NT2/D1 (cell line): ENCODE results near the gene THBS2.

Experiments
- DNase-seq: peaks from one replicate; pipeline ENCODE4 v3.0.0-alpha.2; 2011; ENCODE audit warnings: low read depth, low spot score
- H3K27me3 ChIP-seq: 2 replicates; pipeline ENCODE4 v1.6.0; 2011; ENCODE audit warnings: mild to moderate bottlenecking; ENCODE audit not compliant: insufficient read length, insufficient read depth
- H3K36me3 ChIP-seq: 2 replicates; pipeline ENCODE4 v1.6.1; 2011; ENCODE audit warnings: mild to moderate bottlenecking, low read length, mixed read lengths; ENCODE audit not compliant: insufficient read depth, insufficient read length
- H3K4me1 ChIP-seq: 2 replicates; pipeline ENCODE4 v1.5.1; 2011; ENCODE audit not compliant: insufficient read depth, insufficient read length
- H3K4me3 ChIP-seq: 2 replicates; pipeline ENCODE4 v1.5.1; 2011; ENCODE audit warnings: low read depth; ENCODE audit not compliant: insufficient read length
- H3K9ac ChIP-seq: 2 replicates; pipeline ENCODE4 v1.6.0; 2011; ENCODE audit warnings: low read depth; ENCODE audit not compliant: insufficient read length
- H3K9me3 ChIP-seq: 2 replicates; pipeline ENCODE4 v1.5.1; 2011; ENCODE audit warnings: mild to moderate bottlenecking, low read length; ENCODE audit not compliant: insufficient read depth
- SUZ12 ChIP-seq: IDR thresholded peaks from 2 replicates; pipeline ENCODE4 v1.6.1; 2011; ENCODE audit not compliant: insufficient read length, insufficient read depth; ENCODE audit errors: extremely low read depth
- YY1 ChIP-seq: IDR thresholded peaks from 2 replicates; pipeline ENCODE4 v1.6.1; 2011; ENCODE audit not compliant: insufficient read length, insufficient read depth
- ZNF274 ChIP-seq: IDR thresholded peaks from 2 replicates; pipeline ENCODE4 v1.6.1; 2011; ENCODE audit warnings: mild to moderate bottlenecking, low read depth, low read length

Gene THBS2

DNA sequence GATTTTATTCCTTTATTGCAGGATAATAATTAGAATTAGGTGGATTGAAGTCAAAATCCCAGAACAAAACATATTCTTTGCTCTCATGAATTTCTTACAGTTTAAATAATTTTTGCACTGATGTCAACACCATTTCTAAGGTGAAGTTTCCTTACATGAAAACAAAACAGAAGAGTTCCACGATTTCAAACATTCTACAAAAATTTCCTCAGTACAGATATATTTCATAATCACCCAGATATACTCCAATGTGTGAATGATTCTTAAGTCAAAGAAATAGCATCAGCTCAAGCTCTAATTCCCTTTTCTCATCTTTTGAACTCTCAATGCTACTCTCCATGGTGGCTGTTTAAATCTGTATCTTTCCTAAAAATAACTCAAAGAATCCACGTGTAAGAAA lies 39.5 kb upstream of the THBS2 start:
- H3K9ac ChIP-seq: no peak overlapping the region
- no peak for DNase-seq
- H3K4me3 ChIP-seq: no peak overlapping the region
- no peaks in the 10 kb centered on the region for H3K4me1 ChIP-seq
- H3K9me3 ChIP-seq: no peaks in the 10 kb centered on the region
- no peaks in the 10 kb centered on the region for H3K36me3 ChIP-seq
- no peak for TF ChIP-seq SUZ12
- no peak for TF ChIP-seq ZNF274
- TF ChIP-seq YY1: no peak
- H3K27me3 ChIP-seq: no peaks in the 10 kb centered on the region

DNA sequence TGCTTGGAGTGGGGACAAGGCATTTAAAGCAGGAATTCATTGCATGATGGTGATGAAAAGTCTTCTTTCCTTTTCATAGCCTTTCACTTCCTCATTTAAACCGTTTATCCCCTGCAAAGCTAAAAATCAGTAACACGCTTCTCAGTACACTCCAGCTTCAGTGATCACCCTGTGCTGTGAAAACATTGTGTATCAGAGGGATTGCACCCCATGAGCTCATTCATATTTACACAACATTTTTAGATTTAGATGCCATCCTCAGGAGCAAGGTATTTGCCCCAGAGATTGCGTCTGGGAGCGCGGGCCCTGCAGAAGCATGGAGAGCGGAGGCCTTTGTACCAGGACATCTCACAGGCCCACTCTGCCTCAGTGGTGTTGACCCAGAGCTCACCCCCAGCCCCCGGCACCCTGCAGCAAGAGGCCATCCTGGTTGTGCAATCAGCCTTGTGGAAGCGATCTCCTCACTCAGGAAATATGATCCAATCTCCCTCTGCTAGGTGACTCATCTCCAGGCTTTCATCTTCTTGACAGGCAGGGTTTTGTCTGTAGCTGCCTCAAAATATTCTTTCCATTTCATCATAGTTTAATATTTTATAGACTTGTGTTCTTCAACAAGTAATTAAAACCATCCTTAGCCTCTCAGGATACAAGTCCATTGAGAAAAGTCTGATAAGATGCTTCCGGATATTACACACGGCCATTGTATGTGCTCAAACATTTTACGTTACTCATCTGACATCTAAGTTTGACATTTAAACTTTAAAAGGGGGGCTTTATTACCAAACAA lies 38.9 kb upstream of the THBS2 start:
- Histone ChIP-seq H3K9me3 (no peaks in the 10 kb centered on the region), H3K36me3 (no peaks in the 10 kb centered on the region), H3K4me1 (no peaks in the 10 kb centered on the region), H3K4me3 (no peak overlapping the region), H3K9ac (no peak overlapping the region), H3K27me3 (no peaks in the 10 kb centered on the region)
- TF ChIP-seq SUZ12 (no peak), ZNF274 (no peak), YY1 (no peak)
- no peak for DNase-seq

DNA sequence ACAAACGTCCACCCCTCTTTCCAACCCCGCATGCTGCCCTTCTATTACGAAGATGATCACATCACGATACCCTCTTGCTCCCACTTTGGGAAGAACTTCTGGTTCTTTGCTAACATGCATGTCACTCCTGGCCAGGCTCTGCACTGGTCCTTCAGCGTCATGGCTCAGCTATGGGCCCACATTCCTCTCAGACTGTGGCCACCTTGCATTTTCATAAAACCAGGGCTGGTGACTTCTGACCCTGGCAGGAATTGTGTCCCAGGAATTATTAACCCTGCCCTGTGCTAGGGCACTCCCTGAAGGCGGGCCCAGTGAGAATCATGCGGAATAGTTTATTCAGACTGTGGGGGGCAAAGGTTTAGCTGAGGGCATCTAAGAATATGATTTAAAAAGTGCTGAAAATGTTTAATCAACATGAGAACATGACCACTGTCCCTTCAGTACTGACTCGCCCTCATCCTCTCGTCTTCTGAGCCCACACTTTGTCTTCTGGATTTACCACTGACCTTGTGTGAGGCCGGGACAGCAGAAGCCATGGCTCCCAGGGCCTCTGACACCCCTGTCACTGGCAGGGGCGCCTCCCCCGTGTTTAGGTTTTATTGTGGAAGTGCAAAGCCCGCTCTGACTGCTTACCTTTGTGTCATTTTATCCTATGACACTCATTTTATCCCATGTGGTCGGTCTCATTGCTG lies 38.1 kb upstream of the THBS2 start:
- H3K9ac ChIP-seq: no peak overlapping the region
- TF ChIP-seq YY1: no peak
- no peak for TF ChIP-seq ZNF274
- TF ChIP-seq SUZ12: no peak
- no peaks in the 10 kb centered on the region for H3K27me3 ChIP-seq
- no peak overlapping the region for H3K4me3 ChIP-seq
- H3K4me1 ChIP-seq: no peaks in the 10 kb centered on the region
- no peak for DNase-seq
- H3K36me3 ChIP-seq: no peaks in the 10 kb centered on the region
- no peaks in the 10 kb centered on the region for H3K9me3 ChIP-seq

DNA sequence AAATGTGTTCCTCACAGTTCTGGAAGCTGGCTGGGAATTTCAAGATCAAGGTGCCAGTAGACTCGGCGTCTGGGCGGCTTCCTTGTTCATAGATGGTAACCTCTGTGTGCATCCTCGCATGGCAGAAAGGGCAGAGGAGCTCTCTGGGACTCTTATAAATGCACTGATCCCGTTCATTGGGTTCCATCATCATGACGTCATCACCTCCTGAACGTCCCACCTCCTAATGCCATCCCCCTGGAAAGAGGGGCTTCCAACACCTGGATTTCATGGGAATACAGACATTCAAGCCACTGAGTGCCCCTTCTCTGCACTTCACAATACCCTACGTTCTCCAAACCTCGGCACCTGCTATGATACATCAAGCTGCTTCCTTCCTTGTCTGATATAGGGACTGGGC lies 37.5 kb upstream of the THBS2 start:
- Histone ChIP-seq H3K36me3 (no peaks in the 10 kb centered on the region), H3K4me1 (no peaks in the 10 kb centered on the region), H3K9me3 (no peaks in the 10 kb centered on the region), H3K27me3 (no peaks in the 10 kb centered on the region), H3K9ac (no peak overlapping the region), H3K4me3 (no peak overlapping the region)
- TF ChIP-seq SUZ12 (no peak), YY1 (no peak), ZNF274 (no peak)
- no peak for DNase-seq

DNA sequence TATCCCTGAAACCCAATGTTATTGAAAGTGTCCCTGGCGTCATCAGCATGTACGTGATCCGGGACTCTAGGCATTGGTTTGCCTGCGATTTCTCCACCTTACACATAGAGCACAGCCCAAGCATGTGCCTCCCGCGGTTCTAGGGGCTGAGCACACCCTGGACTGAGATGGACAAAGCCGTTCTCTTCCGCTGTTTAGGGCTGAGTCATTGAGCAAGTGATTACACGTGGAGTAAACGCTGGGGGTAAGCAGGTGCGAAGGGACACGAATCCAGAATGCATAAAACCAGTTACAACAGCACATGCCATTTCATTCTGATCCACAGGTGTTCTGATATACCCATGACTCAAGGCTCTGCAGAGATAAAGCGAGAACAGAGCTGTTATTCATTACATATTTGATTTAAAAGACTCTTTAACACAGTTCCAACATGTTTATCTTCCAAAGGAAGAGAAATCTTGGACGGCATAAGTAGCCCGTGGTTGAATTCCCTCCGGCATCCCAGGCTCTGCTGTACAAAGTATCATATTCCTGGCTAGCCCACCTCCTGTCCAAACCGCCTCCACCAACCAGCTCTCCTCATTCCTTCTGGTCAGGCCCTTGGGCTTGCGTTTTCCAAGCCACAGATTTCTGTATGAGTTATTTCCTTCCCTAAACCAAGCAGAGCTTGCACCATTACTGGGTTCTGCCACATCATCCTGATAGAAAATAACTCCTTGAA lies 36.1 kb upstream of the THBS2 start:
- no peaks in the 10 kb centered on the region for H3K9me3 ChIP-seq
- no peak for DNase-seq
- H3K9ac ChIP-seq: no peak overlapping the region
- H3K4me3 ChIP-seq: no peak overlapping the region
- TF ChIP-seq YY1 (no peak), ZNF274 (no peak), SUZ12 (no peak)
- no peaks in the 10 kb centered on the region for H3K4me1 ChIP-seq
- H3K36me3 ChIP-seq: no peaks in the 10 kb centered on the region
- H3K27me3 ChIP-seq: no peaks in the 10 kb centered on the region

DNA sequence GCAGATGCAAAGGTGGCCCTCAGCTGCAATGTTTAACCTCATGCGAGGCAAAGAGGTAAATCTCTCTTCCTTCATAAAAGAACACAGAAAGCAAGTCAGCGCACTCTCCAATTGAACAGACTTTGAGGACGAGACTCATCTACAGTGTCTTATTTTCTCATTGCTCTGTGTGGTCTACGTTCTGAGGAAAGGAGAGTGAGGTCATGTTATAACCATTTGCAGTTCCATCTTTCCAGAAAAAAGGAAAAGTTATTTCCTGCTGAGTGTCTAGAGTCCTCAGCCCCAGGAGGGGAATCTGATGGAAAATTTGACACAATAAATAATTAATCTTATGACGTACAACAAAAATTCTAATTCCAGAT lies 35.6 kb upstream of the THBS2 start:
- Histone ChIP-seq H3K36me3 (no peaks in the 10 kb centered on the region), H3K4me1 (no peaks in the 10 kb centered on the region), H3K4me3 (no peak overlapping the region), H3K27me3 (no peaks in the 10 kb centered on the region), H3K9ac (no peak overlapping the region), H3K9me3 (no peaks in the 10 kb centered on the region)
- TF ChIP-seq SUZ12 (no peak), YY1 (no peak), ZNF274 (no peak)
- DNase-seq: no peak

DNA sequence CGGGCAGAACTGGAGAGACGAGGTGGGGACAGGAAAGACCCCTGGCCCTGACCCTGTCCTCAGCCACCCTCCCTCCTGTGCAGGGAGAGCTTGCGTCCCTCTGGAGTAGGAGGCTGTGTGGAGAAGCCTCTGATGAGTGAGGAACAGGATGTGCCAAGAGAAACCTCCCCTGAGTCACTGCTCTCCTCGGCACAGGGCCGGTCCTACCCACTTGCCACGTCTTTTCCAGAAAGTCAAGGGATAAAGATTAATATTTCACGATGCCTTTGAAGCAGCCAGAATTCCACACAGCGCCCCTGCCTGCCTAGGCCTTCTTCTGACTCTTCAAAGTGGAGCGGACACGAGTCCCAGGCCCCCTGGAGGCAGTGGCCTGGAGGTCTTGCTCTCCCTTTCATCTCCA lies 34.9 kb upstream of the THBS2 start:
- no peak overlapping the region for H3K4me3 ChIP-seq
- no peaks in the 10 kb centered on the region for H3K9me3 ChIP-seq
- H3K36me3 ChIP-seq: no peaks in the 10 kb centered on the region
- DNase-seq: no peak
- no peak overlapping the region for H3K9ac ChIP-seq
- no peaks in the 10 kb centered on the region for H3K4me1 ChIP-seq
- no peaks in the 10 kb centered on the region for H3K27me3 ChIP-seq
- TF ChIP-seq ZNF274: no peak
- TF ChIP-seq SUZ12: no peak
- TF ChIP-seq YY1: no peak
